Uterus (tissue), 2 donors: ENCODE data around the gene THRB.

ENCODE experiments used
- POLR2A ChIP-seq, 2 donors: fragments of 450-650 bp; IDR thresholded peaks; one replicate each; pipeline ENCODE4 v1.6.1; 2016; ENCODE audit warnings: antibody characterized with exemption in 2 of 2, mild to moderate bottlenecking in 1 of 2, moderate library complexity in 1 of 2
- TF ChIP-seq, protein P1 (sequence below), 4 experiments: fragments of 200-600 bp in 2 of 4; fragments of 450-650 bp in 2 of 4; sonication (generic) in 2 of 4; IDR thresholded peaks; one replicate each; pipeline ENCODE4 v1.5.1; 2016 to 2019; ENCODE audit warnings: antibody characterized with exemption in 4 of 4, mild to moderate bottlenecking in 2 of 4, moderate library complexity in 1 of 4

DNA sequence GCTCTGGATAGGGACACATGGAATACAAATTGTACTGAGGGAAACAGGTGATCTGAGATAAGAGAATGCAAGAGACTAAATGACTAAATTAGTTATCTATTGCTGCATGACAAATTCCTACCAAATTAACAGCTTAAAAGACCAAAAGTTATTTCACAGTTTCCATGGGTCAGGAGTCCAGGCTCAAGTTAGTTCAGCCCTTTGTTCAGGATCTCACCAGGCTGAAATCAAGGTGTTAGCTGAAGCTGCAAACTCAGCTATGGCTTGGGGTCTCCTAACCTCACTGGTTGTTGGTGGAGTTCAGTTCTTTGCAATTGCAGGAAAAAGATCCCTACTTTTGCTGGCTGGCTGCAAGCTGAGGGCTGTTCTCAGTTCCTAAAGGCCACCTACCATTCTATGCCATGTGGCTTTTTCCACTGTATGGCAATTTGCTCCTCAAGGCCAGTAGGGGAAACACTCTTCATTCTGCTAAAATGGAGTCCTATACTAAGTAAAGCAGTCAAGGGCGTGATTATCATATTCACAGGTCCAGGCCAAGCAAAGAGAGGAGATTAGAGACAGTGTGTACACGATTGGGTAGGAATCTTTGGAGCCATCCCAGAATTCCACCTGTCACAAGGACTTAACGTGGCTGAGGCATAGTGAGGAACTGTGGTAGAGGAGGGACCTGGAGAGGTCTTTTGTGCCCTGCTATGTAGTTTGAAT is 53.7 kb downstream of the THRB start:
- TF ChIP-seq, protein P1, sequence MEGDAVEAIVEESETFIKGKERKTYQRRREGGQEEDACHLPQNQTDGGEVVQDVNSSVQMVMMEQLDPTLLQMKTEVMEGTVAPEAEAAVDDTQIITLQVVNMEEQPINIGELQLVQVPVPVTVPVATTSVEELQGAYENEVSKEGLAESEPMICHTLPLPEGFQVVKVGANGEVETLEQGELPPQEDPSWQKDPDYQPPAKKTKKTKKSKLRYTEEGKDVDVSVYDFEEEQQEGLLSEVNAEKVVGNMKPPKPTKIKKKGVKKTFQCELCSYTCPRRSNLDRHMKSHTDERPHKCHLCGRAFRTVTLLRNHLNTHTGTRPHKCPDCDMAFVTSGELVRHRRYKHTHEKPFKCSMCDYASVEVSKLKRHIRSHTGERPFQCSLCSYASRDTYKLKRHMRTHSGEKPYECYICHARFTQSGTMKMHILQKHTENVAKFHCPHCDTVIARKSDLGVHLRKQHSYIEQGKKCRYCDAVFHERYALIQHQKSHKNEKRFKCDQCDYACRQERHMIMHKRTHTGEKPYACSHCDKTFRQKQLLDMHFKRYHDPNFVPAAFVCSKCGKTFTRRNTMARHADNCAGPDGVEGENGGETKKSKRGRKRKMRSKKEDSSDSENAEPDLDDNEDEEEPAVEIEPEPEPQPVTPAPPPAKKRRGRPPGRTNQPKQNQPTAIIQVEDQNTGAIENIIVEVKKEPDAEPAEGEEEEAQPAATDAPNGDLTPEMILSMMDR (IDR thresholded peaks at IDR 0.05), result no peak
- no peak for TF ChIP-seq POLR2A (IDR thresholded peaks at IDR 0.05)
